ENCODE results near the gene FHIP1A.

FHIP1A gene

DNA sequence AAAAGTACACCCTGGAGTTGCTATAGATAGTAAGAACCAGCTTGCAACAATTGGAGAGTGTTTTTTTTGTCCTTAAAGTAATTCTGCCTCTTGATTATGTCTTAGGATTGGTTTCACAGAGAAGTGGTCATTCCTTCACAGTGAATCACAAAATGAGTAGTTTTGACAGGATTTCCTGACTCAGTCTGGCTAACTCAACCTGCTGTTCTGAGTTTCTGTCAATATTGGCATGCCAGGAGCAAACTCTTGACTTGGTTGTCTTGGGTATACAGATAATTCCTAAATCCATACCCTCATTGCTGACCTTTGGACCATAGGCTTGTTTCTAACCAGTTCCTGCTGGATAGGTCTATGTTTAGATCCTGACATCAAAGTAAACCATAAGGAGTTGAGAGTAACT lies 9.4 kb downstream of the FHIP1A start:
- no peak for DNase-seq

- no peak for DNase-seq
These were observed 9.9 kb downstream of the FHIP1A start for GRCh38 chr4:151418856-151419255.

- DNase-seq, result no peak
These were observed 11.4 kb downstream of the FHIP1A start for GRCh38 chr4:151420250-151420807.

- no peak for DNase-seq
These were observed 13.9 kb downstream of the FHIP1A start for GRCh38 chr4:151422854-151423253.

DNA sequence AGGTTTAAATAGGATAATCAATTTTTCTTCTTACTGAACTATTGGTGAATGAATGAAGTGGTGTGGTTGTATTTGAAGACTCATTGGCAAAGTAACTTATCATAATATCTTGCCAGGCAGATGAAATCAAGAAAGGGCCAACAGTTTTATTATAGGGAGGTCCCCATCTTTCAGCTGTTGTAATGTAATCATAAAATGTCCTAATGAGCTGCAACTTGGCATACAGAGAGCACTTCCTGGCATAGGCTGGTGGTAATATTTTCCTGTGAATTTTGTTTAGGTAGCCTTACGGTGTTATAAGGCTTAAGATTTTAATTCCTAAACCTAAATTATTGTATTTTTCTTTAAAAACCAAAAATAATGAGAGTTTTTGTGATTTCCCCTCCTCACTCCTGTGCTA lies 17.5 kb downstream of the FHIP1A start:
- no peak for DNase-seq

- DNase-seq, result no peak
These were observed 18.3 kb downstream of the FHIP1A start for GRCh38 chr4:151427266-151427665.

GRCh38 chr4:151428346-151428745 lies 19.4 kb downstream of the FHIP1A start:
- no peak for DNase-seq

DNA sequence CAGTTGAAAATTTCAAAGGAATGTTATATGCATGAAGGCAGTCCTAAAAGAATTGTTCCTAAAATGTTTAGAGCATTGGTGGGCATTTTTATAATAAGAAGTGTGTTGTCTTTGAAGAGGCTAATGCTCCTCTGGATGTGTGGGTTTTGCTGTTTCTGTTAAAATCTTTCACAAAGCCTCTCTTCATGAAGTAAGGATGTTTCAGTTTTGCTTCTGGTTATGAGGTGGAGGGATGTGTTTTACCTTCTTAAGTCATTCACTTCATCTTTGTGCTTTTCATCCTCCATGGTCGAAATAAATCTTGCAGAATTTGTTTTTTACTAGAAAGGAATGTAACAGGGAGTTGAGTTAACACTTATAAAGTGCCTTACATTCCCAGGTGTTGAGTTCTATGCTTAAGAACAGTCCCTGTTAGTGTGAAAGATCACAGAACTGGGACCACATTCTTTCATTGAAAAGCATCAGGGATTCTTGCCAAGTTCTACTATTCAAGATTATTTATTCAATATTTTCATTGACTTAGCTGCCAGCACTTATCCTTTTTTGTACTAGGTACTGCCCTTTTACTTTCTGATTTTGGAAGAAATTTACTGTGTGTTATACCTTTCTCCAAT lies 21.1 kb downstream of the FHIP1A start:
- no peak for DNase-seq

- DNase-seq, result no peak
These were observed 21.9 kb downstream of the FHIP1A start for GRCh38 chr4:151430740-151431457.

GRCh38 chr4:151431728-151432127 lies 22.8 kb downstream of the FHIP1A start:
- DNase-seq, result no peak

DNA sequence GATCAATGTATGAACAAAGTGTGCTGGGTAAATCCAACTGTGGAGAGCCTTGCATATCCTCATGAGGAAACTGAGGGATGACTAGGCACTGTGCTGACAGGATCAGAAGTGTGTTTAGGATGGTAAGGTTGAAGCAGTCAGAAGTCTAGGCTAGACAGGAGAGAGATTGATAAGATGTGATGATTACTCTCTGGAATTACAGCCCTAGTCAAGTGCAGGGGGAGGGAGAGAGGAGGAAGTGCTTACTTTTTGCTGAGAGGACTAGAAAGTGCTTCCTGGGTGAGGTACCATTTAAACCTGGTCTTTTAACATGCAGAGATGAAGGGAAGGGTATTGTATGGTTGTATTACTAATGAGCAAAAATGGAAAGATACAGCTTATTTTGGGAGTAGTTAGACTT lies 23.7 kb downstream of the FHIP1A start:
- DNase-seq, result no peak

- no peak for DNase-seq
These were observed 25.3 kb downstream of the FHIP1A start for GRCh38 chr4:151434183-151434860.

- DNase-seq, result no peak
These were observed 27.1 kb downstream of the FHIP1A start for GRCh38 chr4:151436093-151436518.

DNA sequence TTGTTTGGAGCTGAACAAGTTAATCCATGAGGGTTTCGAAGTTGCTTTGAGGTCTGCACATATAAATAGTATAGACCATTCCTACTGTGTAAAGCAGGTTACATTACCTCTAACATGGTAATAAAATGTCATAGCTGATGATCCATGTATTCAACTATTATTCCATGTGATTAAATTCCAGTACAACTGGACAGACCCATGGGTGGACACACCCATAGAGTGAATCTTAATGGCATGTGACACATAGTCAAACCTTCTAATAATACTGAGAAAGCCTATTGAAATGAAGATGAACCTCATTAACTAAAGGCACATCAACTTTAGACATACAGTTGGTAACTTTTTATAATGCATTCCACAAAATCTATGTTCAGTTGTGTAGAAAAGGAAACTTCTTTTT lies 28.5 kb downstream of the FHIP1A start:
- DNase-seq, result no peak

DNA sequence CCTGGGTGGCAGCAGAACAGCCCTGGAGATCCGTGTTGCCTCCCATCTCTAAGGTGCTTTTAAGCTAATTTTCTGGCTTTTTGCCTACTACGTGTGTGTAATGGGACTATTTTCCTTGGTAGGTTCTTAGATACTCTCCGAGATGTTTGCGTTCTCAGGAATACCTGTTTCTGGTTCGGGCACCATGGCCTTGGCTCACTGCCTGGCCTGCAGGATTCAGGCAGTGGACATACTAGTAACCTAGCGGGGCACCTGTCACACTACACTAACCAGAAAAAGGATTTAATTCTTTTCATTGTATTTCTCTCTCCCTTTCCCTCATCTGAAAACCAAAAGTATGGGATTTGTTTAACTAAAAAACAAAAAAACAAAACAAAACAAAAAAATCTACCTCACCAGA lies 29.2 kb downstream of the FHIP1A start:
- DNase-seq, result no peak

- DNase-seq, result no peak
These were observed 30.3 kb downstream of the FHIP1A start for GRCh38 chr4:151439320-151439719.

GRCh38 chr4:151442002-151442401 lies 33.0 kb downstream of the FHIP1A start:
- DNase-seq, result no peak

- no peak for DNase-seq
These were observed 34.3 kb downstream of the FHIP1A start for GRCh38 chr4:151443247-151443646.

DNA sequence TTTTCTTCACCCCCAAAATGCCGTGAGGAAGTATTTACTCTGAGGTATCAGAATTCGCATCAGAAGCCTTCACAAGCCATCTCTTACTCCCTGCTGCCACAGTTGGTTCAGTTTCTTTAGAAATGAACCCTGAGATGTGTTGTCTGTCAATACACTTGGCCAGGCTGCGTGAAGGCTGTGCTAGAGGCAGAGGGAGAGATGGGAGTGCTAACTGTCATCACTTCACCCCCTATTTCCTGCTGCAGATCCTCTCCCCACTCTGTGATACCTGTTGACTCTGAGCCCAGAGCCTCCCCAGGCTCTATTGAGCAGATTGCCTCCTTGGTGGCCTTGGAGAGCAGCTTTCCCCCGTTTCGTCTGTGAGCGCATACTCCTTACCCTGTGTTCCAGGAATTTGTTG lies 34.8 kb downstream of the FHIP1A start:
- no peak for DNase-seq

DNA sequence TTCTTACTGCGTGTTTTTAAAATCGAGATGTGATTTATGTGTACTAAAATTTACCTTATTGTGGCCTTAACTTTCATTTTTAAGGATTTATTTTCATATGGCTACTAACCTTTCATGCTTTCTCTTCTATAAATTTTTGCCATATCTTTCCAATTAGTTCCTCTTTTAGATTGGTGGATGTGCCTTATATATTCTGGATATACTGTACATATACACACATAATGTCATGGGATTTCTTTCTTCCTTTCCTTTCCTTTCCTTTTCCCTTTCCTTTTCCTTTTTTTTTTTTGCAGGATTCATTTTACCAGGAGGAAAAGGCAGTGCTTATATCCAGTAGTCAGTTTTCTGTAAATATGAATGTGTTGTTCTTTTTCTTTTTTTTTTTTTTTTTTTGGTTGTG lies 37.2 kb downstream of the FHIP1A start:
- no peak for DNase-seq

DNA sequence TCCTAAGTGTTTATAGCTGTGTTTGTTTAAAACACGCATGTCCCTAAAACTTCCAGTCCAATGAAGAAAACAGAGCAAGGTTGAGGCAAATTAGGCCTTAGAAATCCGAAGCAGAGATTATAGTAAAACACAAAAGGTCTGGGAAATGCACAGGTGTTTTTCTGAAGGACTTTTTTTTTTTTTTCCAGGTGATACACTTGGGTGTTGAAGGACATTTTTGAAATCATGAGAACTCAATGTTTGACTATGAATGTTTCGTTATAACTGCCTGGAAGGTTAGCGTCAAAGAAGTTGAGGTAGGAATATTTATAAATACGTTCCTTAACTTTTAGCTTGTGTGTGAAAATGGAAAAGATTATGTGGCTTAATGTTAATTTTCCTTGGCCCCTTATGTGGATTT lies 45.5 kb downstream of the FHIP1A start:
- no peak for DNase-seq

DNA sequence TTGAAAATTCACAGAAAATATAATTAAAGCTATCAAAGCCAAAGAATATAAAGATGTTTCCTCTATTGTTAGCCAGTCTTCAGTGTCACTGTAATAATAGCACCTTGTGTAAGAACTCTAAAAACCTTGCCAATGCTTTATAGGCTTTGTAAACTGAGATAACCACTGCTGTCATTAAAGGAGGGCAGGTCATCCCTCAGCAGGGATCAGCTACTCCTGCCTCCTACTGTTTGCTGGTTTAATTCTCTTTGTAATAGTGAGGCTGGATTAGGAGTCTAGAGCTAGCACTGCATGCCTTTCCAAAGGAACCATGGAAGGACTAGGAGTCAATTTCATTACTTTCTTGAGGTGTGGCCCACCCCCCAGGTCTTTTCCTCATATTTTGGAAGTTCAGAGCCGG lies 46.2 kb downstream of the FHIP1A start:
- no peak for DNase-seq

DNA sequence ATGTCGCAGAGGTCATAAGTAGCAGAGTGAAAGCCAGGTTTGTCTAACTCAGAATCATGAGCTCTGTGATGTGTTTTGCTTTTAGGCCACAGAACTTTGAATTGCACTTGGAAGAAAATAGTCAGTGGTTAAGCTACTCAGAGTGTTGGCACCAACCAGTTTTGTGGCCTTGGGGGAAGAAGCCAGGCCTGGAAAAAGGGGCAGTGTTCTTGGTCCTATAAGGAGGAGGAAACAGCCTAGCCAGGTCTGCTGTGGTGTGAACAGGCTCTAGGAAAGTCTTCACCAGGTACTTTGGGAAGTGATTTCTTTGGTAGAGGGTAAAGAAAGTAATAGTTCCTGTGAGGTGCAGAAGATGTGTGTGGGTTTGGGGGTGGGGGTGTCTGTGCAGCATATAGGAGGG lies 49.2 kb downstream of the FHIP1A start:
- DNase-seq, result no peak
